ENCODE measurements around the gene EIF2D.

- TF ChIP-seq CTCF (IDR thresholded peaks at IDR 0.05) (no peak), POLR2A (IDR thresholded peaks at IDR 0.05; ENCODE audit: low read depth) (no peak), EP300 (IDR thresholded peaks at IDR 0.05) (no peak), POLR2AphosphoS5 (IDR thresholded peaks at IDR 0.05) (no peak)
These were observed 61.8 kb downstream of the EIF2D start for GRCh38 chr1:206550446-206550845.
